Skin of body (tissue), 2 donors: Measurements from ENCODE around the gene KIDINS220. TPM values are rescaled to one million over a fixed set of nuclear protein-coding genes. Genes with fewer than 3 reads are reported as not detected.

Experiments used
- DNase-seq: peaks from one replicate; lab custom pipeline; 2025; lab: John Stamatoyannopoulos, UW
- total RNA-seq: library from RNA; depleted of rRNA; stranded (reverse); fragments of >200 nt; gene quantifications from one replicate; pipeline ENCODE4 v1.2.3, GENCODE V29; 2014

Gene KIDINS220
- total RNA-seq, 1 donor from 2014 or later: 111 TPM

DNA sequence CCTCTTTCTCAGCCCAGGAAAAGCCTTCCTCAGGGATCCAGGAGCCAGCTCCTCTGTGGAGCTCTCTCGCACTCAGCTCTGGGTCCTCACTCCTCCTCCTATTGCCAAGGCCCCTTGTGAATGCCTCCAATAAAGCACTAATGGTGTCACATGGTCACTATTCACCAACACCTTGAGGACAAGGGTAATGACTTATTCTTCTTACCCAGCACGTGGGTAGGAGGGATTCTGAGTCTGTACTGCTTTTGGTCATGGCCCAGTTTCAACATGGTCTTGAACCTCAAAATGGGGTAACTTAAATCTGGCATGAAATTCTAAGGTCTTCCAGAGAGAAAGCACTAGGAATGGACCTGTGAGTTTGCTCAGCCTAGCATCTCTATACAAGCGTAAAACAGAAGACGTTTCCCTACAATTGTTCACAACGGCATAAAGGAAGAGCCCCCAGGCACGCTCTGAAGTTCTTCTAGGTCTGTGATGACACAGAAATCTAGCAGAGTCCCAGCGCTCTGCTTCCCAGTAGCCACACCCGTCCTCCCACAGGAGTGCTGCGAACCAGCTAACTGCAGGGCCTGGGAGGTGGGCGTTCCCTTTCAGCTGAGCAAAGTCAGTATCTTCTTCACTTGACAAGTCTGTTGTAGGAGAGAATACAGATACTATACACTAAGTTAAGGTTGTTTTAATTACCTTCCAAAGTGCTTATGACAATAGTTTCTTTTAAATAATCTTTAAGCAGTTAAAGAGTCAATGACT is 14.6 kb upstream of the KIDINS220 start:
- no peak for DNase-seq

DNA sequence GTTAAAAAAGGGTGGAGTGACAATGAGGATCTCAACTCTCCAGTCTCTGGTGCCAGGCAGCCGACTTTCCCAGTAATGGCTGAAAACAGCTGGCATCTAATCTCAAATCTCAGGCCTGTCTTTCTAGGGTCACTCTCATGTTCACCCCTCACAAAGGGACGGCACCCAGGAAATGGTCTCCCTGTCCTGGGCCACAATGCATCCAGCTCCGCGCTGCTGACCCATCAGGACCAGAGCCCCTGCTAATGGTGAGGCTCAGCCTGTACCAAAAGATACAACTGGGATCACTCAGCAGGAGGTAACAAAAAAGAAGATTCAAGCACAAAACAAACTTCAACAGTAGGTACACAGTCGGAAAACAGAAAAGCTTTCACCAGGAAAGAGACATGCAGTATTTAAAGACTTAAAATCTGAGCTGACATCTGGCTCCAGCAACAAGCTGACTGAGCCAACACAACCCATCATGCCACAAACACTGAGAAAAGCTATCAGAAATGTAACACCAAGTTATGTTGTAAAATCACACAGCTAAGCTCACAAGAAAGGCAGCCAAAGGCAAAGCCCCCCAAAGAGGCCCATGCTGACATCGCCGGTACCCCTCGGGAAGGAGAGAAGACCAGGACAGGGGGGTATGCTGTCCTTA is 13.6 kb upstream of the KIDINS220 start:
- DNase-seq: no peak

DNA sequence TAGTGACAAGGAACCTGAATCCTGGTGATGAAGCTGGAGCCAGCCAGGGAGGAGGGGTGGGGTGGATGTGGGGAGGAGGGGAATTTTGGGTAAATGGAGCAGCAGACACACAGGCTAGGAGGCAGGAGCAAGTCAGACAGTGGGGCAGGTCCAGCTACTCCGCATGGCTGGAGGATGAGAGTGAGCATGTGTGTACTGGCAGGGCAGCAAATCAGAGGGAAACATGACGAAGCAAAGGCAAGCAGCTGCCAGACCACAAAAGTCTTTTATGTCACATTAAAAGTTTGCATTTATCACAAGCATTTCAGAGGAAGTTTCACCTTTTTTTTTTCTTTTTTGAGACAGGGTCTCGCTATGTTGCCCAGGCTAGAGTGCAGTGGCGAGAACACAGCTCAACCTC is 11.9 kb upstream of the KIDINS220 start:
- no peak for DNase-seq

DNA sequence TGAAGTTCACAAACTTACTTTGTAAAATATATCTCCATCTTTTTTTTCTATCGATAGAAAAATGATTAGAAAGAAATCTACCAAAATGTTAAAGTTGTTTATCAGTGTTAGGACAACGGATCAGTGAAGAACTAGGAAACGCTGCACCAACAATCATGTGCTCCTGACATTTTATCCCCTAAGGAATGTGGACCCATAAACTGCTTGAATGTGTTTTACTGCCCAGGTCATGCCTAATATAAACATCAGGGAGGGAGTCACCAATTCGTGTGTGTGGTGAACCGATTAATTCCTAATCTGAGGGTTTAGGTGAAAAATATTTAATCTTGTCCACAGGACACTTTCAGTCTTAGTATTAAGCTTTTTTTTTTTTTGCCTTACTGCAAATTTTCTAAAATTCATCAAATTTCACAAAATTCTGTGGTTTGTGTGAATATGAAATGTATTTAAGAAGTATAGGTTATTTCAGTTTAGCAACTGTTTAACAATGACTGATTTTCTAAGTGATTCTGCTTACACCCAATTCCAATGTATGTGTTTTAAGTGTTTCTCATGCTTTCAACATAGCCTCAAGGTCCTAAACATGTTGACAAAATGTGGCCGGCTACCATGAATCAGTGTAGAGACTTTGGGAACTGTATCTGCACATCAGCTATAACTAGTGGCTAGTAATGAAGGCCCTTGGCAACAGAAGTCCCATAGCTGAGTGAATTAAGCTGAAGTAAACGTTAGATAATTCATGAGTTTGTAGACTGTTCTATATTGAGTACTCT is 11.1 kb upstream of the KIDINS220 start:
- no peak for DNase-seq

DNA sequence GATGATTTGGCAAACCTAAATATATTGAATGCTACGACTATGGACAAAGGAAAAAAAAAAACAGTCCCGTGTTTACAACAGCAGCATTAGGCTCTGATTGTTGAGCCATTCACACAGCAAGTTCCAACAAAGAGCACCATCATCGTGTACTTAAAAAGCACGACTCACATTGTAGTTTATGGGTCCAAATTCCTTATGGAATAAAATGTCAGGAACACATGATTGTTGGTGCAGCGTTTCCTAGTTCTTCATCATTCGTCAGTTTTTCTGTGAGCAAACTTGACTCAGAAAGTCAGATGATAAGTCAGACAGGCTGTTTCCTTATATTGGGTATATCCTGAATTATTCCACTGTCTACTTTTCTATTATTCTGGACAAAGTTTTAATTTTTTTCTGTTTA is 10.0 kb upstream of the KIDINS220 start:
- no peak for DNase-seq

DNA sequence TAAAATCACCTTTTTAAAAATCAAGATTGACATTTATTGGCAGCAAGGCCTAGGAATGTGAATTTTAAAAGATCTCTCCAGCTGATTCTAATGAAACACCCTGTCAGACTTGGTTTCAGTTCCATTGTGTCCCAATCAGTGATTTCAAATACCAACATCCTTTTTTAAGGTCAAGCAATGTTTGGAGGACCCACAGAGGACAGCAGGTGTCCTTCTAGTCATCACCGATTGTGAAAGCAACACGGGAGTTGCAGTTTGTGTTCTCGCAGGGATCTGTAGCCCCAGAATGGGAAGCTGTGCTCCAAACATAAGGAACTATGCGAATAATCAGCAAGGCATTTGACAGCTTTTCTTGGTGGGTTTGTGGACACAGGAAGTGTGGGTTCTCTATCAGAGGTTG is 4.5 kb upstream of the KIDINS220 start:
- DNase-seq: no peak

DNA sequence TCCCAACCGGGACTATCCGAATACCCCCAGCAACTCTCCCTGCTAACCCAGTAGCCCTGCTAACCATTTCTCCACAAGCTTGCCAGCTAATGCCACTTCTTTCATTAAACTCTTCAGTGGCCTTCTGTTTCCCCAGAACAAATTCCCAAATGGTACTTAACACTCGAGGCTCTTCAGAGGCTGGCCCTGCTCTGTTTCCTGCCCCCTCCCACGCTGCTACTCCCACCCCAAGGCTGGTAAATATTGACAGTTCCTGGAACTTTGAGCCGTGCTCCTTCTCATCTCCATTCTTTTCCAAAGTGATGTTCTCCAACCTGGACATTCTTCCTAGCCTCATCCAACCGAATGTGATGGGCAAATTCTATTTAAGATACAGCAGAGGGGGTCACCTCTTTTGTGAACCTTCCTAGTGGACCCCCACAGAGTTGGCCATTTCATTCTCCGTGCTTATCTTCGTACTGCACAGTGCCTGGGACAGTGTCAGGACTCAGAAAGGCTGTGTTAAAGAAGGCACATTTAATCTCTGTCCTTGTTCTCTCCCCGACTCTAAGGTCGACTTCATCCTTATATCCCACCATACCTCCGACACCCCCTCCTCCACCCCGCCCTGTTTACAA is 3.2 kb upstream of the KIDINS220 start:
- no peak for DNase-seq

DNA sequence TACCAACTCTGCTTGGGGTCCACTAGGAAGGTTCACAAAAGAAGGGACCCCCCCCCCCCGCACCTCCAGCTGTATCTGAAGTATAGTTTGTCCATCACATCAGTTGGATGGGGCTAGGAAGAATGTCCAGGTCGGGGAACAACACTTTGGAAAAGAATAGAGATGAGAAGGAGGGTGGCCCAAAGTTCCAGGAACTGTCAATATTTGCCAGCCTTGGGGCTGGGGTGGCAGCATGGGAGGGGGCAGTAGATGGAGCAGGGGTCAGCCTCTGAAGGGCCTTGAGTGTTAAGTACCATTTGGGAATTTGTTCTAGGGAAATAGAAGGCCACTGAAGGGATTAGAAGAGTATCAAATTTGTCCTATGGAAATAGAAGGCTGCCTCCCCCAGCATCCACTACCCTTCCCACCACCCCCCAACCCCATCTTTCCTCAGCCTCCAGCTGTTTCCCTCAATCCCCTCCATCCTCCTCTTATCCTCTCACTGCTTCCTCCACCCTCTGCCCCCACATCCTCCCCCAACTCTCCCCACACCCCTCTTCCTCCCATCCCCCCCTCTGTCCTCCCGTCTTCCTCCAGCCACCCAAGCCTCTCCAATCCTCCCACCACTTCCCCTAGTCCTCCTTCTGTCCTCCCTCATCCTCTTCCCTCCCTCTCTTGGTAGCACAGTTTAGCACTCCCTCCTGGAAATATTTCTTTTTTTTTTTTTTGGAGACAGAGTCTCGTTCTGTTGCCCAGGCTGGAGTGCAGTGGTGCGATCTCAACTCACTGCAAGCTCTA is 2.0 kb upstream of the KIDINS220 start:
- DNase-seq: no peak

DNA sequence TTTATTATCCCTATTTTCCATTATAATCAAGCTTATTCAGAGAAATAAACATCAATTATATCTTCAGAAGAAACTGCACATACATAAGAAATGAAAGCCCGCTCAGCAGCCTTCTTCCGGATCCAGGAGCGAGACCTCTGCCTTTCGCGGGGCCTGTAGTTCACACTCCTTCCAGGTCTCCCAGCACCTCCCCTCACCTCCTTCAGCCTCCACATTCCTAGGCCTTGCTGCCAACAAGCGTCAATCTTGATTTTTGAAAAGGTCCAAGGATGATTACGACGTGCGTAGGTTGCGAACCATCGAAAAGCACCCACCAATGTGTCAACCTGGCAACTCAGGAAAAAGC is 355 bp upstream of the KIDINS220 start:
- DNase-seq: no peak

DNA sequence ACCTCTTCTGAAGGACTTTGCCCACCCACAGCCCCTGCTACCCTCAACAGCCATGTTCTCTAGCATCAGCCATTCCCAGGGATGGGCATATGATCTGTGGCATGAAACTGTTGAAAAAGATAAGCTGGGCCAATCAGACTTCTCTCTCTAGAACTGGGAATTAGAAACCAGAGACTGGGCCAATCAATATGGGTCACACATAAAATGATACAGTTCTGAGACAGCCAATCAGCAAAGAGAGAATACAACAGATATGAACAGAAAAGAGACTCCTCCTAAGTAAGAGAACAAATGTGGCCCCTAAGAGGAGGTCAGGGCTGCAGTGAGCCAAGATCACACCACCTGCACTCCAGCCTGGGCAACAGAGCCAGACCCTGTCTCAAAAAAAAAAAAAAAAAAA is 2.1 kb downstream of the KIDINS220 start:
- no peak for DNase-seq

DNA sequence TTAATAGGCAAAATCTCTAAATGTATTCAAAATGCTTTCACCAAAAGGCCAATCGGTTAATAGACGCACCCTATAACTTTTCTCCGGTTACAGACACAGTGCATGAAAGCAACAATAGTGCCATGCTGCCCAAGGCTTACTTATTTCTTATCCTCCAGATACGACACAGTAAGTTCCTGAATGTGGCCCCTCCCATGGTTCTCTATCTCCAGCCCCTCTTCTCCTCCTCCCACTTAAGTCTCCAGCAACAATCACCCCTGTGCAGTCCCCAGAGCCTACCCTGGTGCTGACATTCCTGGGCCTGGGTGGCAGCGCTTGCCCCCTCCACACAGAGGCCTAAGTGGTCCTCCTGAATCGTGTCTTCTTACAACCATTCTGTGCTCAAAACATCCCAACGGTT is 3.6 kb downstream of the KIDINS220 start:
- no peak for DNase-seq

DNA sequence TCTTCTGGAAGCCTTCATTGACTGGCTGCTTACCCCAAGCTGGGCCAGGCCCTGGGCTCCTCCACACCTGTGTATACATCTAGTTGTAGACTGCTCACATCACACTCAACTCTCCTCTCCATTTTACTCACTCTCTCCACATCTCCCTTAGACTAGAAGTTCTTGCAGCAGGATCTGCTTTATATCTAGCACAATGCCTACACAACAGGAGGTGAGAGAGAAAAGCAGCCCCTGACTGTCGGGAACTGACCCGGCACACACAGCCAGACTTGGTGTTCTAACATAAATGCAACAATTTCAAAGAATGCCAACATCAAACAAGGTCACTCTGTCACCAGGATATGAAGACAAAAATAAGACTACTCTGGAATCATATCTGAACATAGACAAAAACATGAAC is 5.9 kb downstream of the KIDINS220 start:
- no peak for DNase-seq

DNA sequence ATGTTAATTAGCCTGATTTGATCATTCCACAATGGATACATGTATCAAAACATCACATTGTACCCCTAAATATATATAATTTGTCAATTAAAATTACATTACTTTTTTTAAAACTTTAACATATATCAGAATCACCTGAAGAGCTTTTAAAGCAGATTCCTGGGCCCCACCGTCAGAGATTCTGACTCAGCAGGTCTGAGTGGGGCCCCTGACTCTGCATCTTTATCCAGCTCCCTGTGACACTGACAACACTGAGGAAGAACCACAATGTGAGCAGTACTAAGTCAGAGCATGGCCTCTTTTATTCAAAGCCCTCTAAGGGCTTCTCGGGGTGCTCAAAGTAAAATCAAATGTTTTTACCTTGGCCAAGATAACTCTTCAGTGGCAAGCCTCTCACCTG is 9.7 kb downstream of the KIDINS220 start:
- DNase-seq: no peak

DNA sequence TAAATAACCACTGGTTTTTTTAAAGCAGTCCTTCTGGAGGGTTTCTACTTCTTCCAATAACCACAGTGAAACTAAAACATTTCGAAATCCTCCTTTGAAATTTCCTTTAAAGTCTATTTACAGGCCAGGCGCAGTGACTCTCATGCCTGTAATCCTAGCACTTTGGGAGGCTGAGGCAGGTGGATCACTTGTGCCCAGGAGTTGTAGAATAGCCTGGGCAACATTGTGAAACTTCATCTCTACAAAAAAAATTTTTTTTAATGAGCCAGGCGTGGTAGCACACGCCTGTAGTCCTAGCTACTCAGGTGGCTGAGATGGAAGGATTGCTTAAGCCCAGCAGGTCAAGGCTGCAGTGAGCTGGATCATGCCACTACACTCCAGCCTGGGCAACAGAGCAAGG is 15.2 kb downstream of the KIDINS220 start:
- no peak for DNase-seq

DNA sequence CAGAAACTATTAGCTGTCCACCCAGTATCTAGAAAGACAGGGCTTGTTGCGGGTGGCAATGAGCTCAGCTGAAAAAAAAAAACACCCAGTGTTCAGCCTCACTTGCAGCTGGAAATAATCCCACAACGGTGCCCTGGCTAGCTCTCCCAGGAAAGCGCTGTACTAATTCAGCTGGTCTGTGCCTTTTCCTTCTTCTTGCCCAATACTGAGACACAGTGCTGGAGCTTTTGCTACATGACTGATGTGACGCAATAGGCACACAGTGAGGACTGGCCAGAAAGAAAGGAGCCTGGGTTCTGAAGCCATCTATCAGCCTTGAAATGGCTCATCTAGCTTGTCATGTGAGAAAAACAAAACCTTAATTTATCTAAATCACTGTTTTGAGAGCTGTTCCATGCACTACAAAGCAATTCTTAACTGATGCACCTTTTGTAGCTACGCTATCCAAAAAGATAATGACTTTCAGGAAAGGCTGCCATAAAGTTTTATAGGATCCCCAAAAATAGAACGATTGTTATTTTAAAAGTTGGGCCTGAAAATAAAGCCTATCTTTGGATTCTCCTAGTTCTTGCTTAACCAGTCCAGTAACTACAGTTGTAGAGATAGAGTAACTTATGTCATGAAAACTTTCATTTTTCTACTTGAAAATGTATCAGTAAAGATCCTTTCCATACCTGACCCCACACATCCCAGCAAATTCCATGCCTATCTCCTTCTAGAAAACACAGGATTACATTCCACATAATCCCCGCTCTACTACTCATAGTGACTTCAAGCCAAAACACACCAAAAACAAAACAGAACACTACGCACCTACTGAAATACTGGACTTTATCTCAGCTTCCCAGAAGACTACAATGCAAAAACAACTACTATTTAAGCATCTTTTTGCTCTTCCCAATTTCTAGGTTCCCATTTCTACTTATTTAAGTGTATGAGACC is 15.9 kb downstream of the KIDINS220 start:
- DNase-seq: no peak

DNA sequence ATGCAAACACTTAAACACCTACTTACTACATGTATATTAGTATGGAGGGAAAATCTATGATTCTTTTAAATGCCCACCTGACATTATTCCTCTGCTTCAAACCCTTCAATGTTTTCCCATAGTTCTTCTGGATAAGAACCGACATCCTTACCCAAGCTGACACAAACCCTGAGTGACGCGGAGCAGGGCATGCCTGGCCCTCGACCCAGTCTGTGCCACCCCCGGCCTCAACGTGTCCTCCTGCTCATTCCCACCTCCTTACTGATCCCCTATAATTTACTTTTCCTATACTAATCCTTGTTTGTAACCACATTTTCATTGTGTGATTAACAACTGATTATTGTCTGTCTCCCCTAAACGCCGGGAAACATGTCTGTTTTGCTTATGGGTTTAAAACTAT is 17.5 kb downstream of the KIDINS220 start:
- no peak for DNase-seq

DNA sequence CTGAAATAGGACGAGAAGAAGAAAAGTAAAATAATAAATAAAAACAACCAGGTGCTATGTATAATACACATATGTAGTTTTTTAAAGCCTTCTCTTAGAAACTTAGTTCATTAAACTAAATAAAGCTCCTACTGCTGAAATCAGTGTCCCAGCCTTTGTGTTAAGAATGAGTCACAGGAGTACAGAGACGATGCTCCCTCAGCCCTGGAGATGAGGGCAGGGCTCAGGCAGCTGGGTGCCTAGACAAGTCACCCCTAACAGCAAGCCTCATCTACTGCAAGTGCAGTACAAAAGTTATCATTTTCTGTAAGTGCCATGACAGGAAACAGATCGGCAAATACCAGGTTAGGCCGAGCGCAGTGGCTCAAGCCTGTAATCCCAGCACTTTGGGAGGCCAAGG is 18.2 kb downstream of the KIDINS220 start:
- no peak for DNase-seq

DNA sequence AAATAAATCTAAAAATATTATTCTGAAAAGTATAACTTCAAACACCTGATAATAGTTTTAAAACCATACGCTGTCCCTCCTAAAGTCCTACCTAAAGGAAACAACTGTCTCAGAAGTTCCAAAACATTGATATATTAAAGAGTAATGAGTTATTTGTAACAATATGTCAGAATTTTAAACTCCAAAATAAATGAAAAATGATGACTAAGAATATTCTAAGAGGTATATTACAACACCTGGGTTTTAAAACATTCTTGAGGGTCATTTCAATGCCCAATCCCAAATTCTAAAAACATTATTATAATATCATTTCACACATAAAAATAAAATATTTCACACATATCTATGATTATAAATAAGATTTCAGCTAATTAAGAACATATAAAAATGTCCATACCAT is 20.2 kb downstream of the KIDINS220 start:
- no peak for DNase-seq

DNA sequence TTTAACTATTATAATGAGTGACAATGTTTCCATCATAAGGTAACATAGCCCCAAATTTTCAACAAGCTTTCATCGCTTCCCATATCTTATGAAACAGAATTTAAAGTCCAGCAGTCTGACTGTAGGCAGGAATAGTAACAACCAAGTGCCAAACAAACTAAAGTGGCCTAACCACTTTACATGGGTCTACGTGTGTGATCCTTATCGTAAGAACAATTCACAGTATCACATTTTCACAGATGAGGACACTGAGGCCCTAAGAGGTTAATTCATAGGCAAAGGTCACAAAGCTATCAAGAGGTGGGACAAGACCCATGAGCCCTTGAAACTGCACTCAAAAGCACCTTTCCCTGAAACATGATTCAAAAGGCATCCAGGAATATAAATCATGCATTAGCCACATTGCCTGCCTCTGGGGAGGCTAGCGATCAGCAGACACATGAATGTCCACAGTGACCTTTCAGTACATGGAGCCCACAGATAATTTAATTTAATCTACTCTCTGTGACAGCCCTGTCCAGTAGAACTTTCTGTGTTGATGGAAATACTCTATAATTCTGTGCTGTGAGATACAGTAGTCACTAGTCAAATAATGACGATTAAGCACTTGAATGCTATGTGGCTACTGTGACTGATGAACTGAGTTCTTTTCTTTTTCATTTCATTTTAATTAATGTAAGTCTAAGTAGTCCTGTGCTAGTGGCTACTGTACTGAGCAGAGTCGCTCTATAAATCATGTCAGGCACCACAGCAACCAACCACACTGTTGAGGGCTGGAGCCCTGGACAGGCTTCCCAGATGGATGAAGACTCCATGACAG is 30.3 kb downstream of the KIDINS220 start:
- DNase-seq: no peak
